Small intestine (tissue), 7 donors: ENCODE results near the gene IFNAR1. TPM values are rescaled to one million over a fixed set of nuclear protein-coding genes. Genes with fewer than 3 reads are reported as not detected.
"Not testable (repeated sequence)": the region's sequence is repeated elsewhere in the genome, so short reads cannot be mapped to it uniquely, and the experiment has no call there.

Source experiments
- DNase-seq, 2 donors: peaks; one replicate each; pipeline versions ENCODE4 v3.0.0 to v3.0.0-alpha.2; 2013
- FAIRE-seq: peaks from 2 replicates; lab custom pipeline; 2012; peaks lifted over from hg19 to GRCh38; lab: Jason Lieb, UNC
- H3K27ac ChIP-seq, 3 donors: one replicate each; pipeline ENCODE4 v1.5.1; 2013; ENCODE audit warnings: low read length in 2 of 3, mild to moderate bottlenecking in 2 of 3, control low read depth in 1 of 3, inconsistent platforms in 1 of 3, low read depth in 1 of 3, moderate library complexity in 1 of 3
- H3K27me3 ChIP-seq, 3 donors: one replicate each; pipeline ENCODE4 v1.6.1; 2013; ENCODE audit warnings: low read length in 3 of 3, inconsistent platforms in 1 of 3; ENCODE audit not compliant: control insufficient read depth in 3 of 3, insufficient read depth in 3 of 3
- H3K36me3 ChIP-seq, 3 donors: one replicate each; pipeline ENCODE4 v1.6.1; 2013; ENCODE audit warnings: low read length in 3 of 3, inconsistent platforms in 1 of 3, low read depth in 1 of 3, mild to moderate bottlenecking in 1 of 3, moderate library complexity in 1 of 3; ENCODE audit not compliant: control insufficient read depth in 3 of 3, insufficient read depth in 2 of 3
- H3K4me1 ChIP-seq, 3 donors: one replicate each; pipeline ENCODE4 v1.6.1; 2013; ENCODE audit warnings: low read length in 2 of 3, inconsistent platforms in 1 of 3, low read depth in 1 of 3, mild to moderate bottlenecking in 1 of 3, moderate library complexity in 1 of 3; ENCODE audit not compliant: control insufficient read depth in 3 of 3, insufficient read depth in 2 of 3
- H3K4me3 ChIP-seq, 3 donors: one replicate each; pipeline ENCODE4 v1.5.1; 2013; ENCODE audit warnings: low read length in 3 of 3, control low read depth in 1 of 3, inconsistent platforms in 1 of 3, low read depth in 1 of 3, mild to moderate bottlenecking in 1 of 3, moderate library complexity in 1 of 3
- H3K9me3 ChIP-seq, 2 donors: one replicate each; pipeline ENCODE4 v1.6.1; 2013; ENCODE audit warnings: low read depth in 1 of 2, low read length in 1 of 2; ENCODE audit not compliant: control insufficient read depth in 2 of 2, insufficient read depth in 1 of 2
- WGBS, 3 donors: extraction: QIAGEN DNeasy Blood & Tissue Kit; methylation state at CpG; one replicate each; pipeline ENCODE4 v1.1.7; 2013; 5-methylcytosine and 5-hydroxymethylcytosine counted together
- polyA plus RNA-seq, 4 donors: library from polyadenylated mRNA; stranded (reverse) in 3 of 4; unstranded in 1 of 4; fragments of 200-250 nt in 3 of 4; fragments of 120-200 nt in 1 of 4; gene quantifications; one replicate each; pipeline versions ENCODE4 v1.2.1 to v1.2.3, GENCODE V29; 2013
- donor health status: healthy with polysubstance abuse.
- donor health status: control.
- donor health status: control.
- donor health status: Bipolar disorder and iron deficiency.
- donor health status: healthy.

IFNAR1 gene
- polyA plus RNA-seq, 4 donors = 6.0 to 31.0 (median 17.3) TPM

GRCh38 chr21:33359446-33359845 is 34.7 kb downstream of the IFNAR1 start:
- 82 to 90% (median 82%) methylated on average over 4 of the region's 4 CpGs for WGBS, 3 donors
- Histone ChIP-seq H3K9me3 (no peaks in the 10 kb centered on the region), H3K27ac (no peak overlapping the region), H3K4me1 (peaks cover 0 to 7% (median 0%) of the 10 kb centered on the region in 3 donors), H3K27me3 (no peaks in the 10 kb centered on the region), H3K4me3 (no peak overlapping the region), H3K36me3 (peaks cover 0 to 20% (median 4%) of the 10 kb centered on the region in 3 donors)
- no peak for FAIRE-seq
- DNase-seq = no peak

- Histone ChIP-seq H3K4me1 (peaks cover 0 to 7% (median 0%) of the 10 kb centered on the region in 3 donors), H3K27me3 (no peaks in the 10 kb centered on the region), H3K27ac (no peak overlapping the region), H3K36me3 (peaks cover 0 to 17% (median 4%) of the 10 kb centered on the region in 3 donors), H3K4me3 (no peak overlapping the region), H3K9me3 (no peaks in the 10 kb centered on the region)
- DNase-seq (no peak), FAIRE-seq (no peak)
- 75 to 88% (median 82%) methylated on average over 6 of the region's 6 CpGs for WGBS, 3 donors
Measured at GRCh38 chr21:33360281-33360680, 35.5 kb downstream of the IFNAR1 start.

- FAIRE-seq (no peak), DNase-seq (peak; percentile 83 to 91)
- no peaks in the 10 kb centered on the region for H3K27me3 ChIP-seq
- WGBS, 3 donors = 3 to 15% (median 7%) methylated on average over 14 of the region's 14 CpGs
- H3K27ac ChIP-seq = peak overlapping the region; percentile 43 to 72 (median 67)
- H3K4me3 ChIP-seq = peak overlapping the region in 2 of 3 donors; percentile 22 to 34
- peaks cover 0 to 7% (median 0%) of the 10 kb centered on the region in 3 donors for H3K4me1 ChIP-seq
- no peaks in the 10 kb centered on the region for H3K9me3 ChIP-seq
- H3K36me3 ChIP-seq = peaks cover 0 to 12% (median 3%) of the 10 kb centered on the region in 3 donors
Measured at GRCh38 chr21:33360881-33361602, 36.3 kb downstream of the IFNAR1 start.

GRCh38 chr21:33362044-33362555 is 37.3 kb downstream of the IFNAR1 start:
- peaks cover 0 to 6% of the 10 kb centered on the region in 2 donors for H3K9me3 ChIP-seq
- DNase-seq = peak; percentile 58 to 60
- H3K36me3 ChIP-seq = peaks cover 0 to 6% (median 0%) of the 10 kb centered on the region in 3 donors
- H3K4me3 ChIP-seq = peak overlapping the region in 1 of 3 donors; percentile 22
- no peak for FAIRE-seq
- 42 to 57% (median 44%) methylated on average over 12 of the region's 12 CpGs for WGBS, 3 donors
- H3K27me3 ChIP-seq = no peaks in the 10 kb centered on the region
- H3K27ac ChIP-seq = peak overlapping the region in 2 of 3 donors; percentile 67 to 72
- peaks cover 0 to 7% (median 0%) of the 10 kb centered on the region in 3 donors for H3K4me1 ChIP-seq

GRCh38 chr21:33363911-33364609 is 39.3 kb downstream of the IFNAR1 start:
- H3K9me3 ChIP-seq = peaks cover 0 to 21% of the 10 kb centered on the region in 2 donors
- H3K36me3 ChIP-seq, FAIRE-seq, H3K4me1 ChIP-seq, H3K27me3 ChIP-seq, H3K4me3 ChIP-seq: not testable (repeated sequence)
- WGBS, 3 donors = 53 to 69% (median 58%) methylated on average over 10 of the region's 10 CpGs
- peak; percentile 41 to 64 for DNase-seq
- H3K27ac ChIP-seq = peak overlapping the region in 1 of 3 donors; percentile 61

- no peak for FAIRE-seq
- no peak for DNase-seq
Measured at GRCh38 chr21:33364830-33365229, 40.1 kb downstream of the IFNAR1 start.

GRCh38 chr21:33367309-33367973 is 42.7 kb downstream of the IFNAR1 start:
- H3K27ac ChIP-seq = no peak overlapping the region
- WGBS, 3 donors = 85 to 89% (median 89%) methylated on average over 7 of the region's 7 CpGs
- DNase-seq (no peak), FAIRE-seq (no peak)
- no peak overlapping the region for H3K4me3 ChIP-seq
- H3K27me3 ChIP-seq = no peaks in the 10 kb centered on the region
- no peaks in the 10 kb centered on the region for H3K4me1 ChIP-seq
- H3K36me3 ChIP-seq = no peaks in the 10 kb centered on the region
- peaks cover 0 to 26% of the 10 kb centered on the region in 2 donors for H3K9me3 ChIP-seq

More at GRCh38 chr21:33364830-33365229, 40.1 kb downstream of the IFNAR1 start:
- Histone ChIP-seq H3K27me3 (no peaks in the 10 kb centered on the region), H3K36me3 (no peaks in the 10 kb centered on the region), H3K4me3 (no peak overlapping the region), H3K27ac (no peak overlapping the region), H3K4me1 (peaks cover 0 to 7% (median 0%) of the 10 kb centered on the region in 3 donors), H3K9me3 (peaks cover 0 to 21% of the 10 kb centered on the region in 2 donors)
- 78 to 90% (median 81%) methylated on average over 5 of the region's 5 CpGs for WGBS, 3 donors

- no peak overlapping the region for H3K27ac ChIP-seq
- DNase-seq (peak in 1 of 2 donors; percentile 30), FAIRE-seq (no peak)
- H3K9me3 ChIP-seq = peaks cover 0 to 26% of the 10 kb centered on the region in 2 donors
- no peak overlapping the region for H3K4me3 ChIP-seq
- H3K4me1 ChIP-seq = no peaks in the 10 kb centered on the region
- H3K36me3 ChIP-seq = no peaks in the 10 kb centered on the region
- H3K27me3 ChIP-seq = no peaks in the 10 kb centered on the region
- 27 to 63% (median 60%) methylated on average over 4 of the region's 4 CpGs for WGBS, 3 donors
Measured at GRCh38 chr21:33368124-33368523, 43.4 kb downstream of the IFNAR1 start.
